Caco-2 (cell line): Measurements from ENCODE around the gene SHMT2. TPM values are rescaled to one million over a fixed set of nuclear protein-coding genes. Genes with fewer than 3 reads are reported as not detected.

Experiments
- BruUV-seq: library from RNA; stranded (reverse); fragments of 400-500 nt; replicated peaks from 2 replicates; lab custom pipeline; 2021; lab: Mats Ljungman, UMichigan
- CTCF ChIA-PET: fragments of 300-600 bp; sonication (Branson Sonifier 250); formaldehyde crosslinking; loops from one replicate; lab custom pipeline; 2022; ENCODE audit warnings: antibody characterized with exemption; lab: Charles Lee
- POLR2A ChIA-PET: fragments of 300-600 bp; sonication (Branson Sonifier 250); formaldehyde crosslinking; loops from one replicate; lab custom pipeline; 2022; ENCODE audit warnings: antibody characterized with exemption; lab: Charles Lee
- DNase-seq, 2 experiments: peaks; one replicate each; pipeline versions ENCODE4 v3.0.0 to v3.0.0-alpha.2; 2020 to 2022
- H3K27me3 ChIP-seq: replicated peaks from 2 replicates; pipeline ENCODE4 v1.6.0; 2011; ENCODE audit warnings: low read length; ENCODE audit not compliant: control insufficient read depth, insufficient read depth
- H3K36me3 ChIP-seq: 2 replicates; pipeline ENCODE4 v1.5.1; 2011; ENCODE audit warnings: low read length; ENCODE audit not compliant: control insufficient read depth, insufficient read depth
- H3K4me1 ChIP-seq: fragments of 250-450 bp; sonication (Bioruptor Pico); 2 replicates; pipeline ENCODE4 v1.5.1; 2020; ENCODE audit warnings: mild to moderate bottlenecking
- H3K4me3 ChIP-seq: 2 replicates; pipeline ENCODE4 v1.5.1; 2011; ENCODE audit warnings: low read depth, mild to moderate bottlenecking, control low read depth, low read length
- H3K9me3 ChIP-seq: fragments of 250-450 bp; sonication (Bioruptor Pico); 2 replicates; pipeline ENCODE4 v1.5.1; 2020; ENCODE audit warnings: mild to moderate bottlenecking, moderate library complexity
- H3K27ac Mint-ChIP-seq: one replicate; pipeline ENCODE4 v1.8.0; 2022; ENCODE audit warnings: mixed read lengths; ENCODE audit not compliant: unreplicated experiment
- H3K27me3 Mint-ChIP-seq: one replicate; pipeline ENCODE4 v1.8.0; 2022; ENCODE audit warnings: mixed read lengths; ENCODE audit not compliant: insufficient read depth, unreplicated experiment
- H3K36me3 Mint-ChIP-seq: one replicate; pipeline ENCODE4 v1.8.0; 2022; ENCODE audit warnings: mild to moderate bottlenecking, mixed read lengths; ENCODE audit not compliant: insufficient read depth, unreplicated experiment
- H3K4me1 Mint-ChIP-seq: one replicate; pipeline ENCODE4 v1.8.0; 2022; ENCODE audit warnings: low read depth, mixed read lengths; ENCODE audit not compliant: unreplicated experiment
- H3K4me3 Mint-ChIP-seq: one replicate; pipeline ENCODE4 v1.8.0; 2022; ENCODE audit warnings: mild to moderate bottlenecking, moderate library complexity, mixed read lengths; ENCODE audit not compliant: unreplicated experiment
- H3K9me3 Mint-ChIP-seq: one replicate; pipeline ENCODE4 v1.8.0; 2022; ENCODE audit warnings: mixed read lengths; ENCODE audit not compliant: unreplicated experiment
- intact Hi-C: fragments of 100-400 bp; cut with micrococcal nuclease; formaldehyde crosslinking; loops from one replicate; pipeline ENCODE4 v1.10.0; 2022; ENCODE audit not compliant: unreplicated experiment
- total RNA-seq: library from RNA; stranded (reverse); gene quantifications from 2 replicates; pipeline ENCODE4 v1.2.3, GENCODE V29; 2022
- TF ChIP-seq, protein P1 (sequence below), 2 experiments: fragments of 200-600 bp in 1 of 2; IDR thresholded peaks; 1 replicate in 1 of 2; 2 replicates in 1 of 2; pipeline versions ENCODE4 v1.5.1 to v1.8.0; 2011 to 2022; ENCODE audit warnings: antibody characterized with exemption in 1 of 2, control low read depth in 1 of 2, inconsistent platforms in 1 of 2, low read depth in 1 of 2, low read length in 1 of 2, mild to moderate bottlenecking in 1 of 2, moderate library complexity in 1 of 2; ENCODE audit not compliant: insufficient read depth in 1 of 2, severe bottlenecking in 1 of 2, unreplicated experiment in 1 of 2

Gene SHMT2
- total RNA-seq, 1 experiment from 2014 or later = 466 TPM

GRCh38 chr12:57208631-57209282 lies 20.8 kb upstream of the SHMT2 start:
- H3K27ac Mint-ChIP-seq = no peak overlapping the region
- no peaks in the 10 kb centered on the region for H3K9me3 ChIP-seq
- CTCF ChIA-PET = interaction anchor here (1.5 kb wide), 1 partner anchor 34 kb away, joined by 3 read pairs; no protein-coding TSS in a partner anchor
- peaks cover under 1% of the 10 kb centered on the region for H3K36me3 ChIP-seq
- no peak overlapping the region for H3K4me3 ChIP-seq
- POLR2A ChIA-PET = no interaction called here
- H3K27me3 ChIP-seq = no peaks in the 10 kb centered on the region
- H3K27me3 Mint-ChIP-seq = no peaks in the 10 kb centered on the region
- H3K4me1 Mint-ChIP-seq = no peaks in the 10 kb centered on the region
- H3K36me3 Mint-ChIP-seq = peaks cover 42% of the 10 kb centered on the region
- H3K4me1 ChIP-seq = peaks cover 4% of the 10 kb centered on the region
- DNase-seq = no peak
- no TSS peak for BruUV-seq
- intact Hi-C loops = no loop called here
- no peaks in the 10 kb centered on the region for H3K9me3 Mint-ChIP-seq
- TF ChIP-seq, protein P1, sequence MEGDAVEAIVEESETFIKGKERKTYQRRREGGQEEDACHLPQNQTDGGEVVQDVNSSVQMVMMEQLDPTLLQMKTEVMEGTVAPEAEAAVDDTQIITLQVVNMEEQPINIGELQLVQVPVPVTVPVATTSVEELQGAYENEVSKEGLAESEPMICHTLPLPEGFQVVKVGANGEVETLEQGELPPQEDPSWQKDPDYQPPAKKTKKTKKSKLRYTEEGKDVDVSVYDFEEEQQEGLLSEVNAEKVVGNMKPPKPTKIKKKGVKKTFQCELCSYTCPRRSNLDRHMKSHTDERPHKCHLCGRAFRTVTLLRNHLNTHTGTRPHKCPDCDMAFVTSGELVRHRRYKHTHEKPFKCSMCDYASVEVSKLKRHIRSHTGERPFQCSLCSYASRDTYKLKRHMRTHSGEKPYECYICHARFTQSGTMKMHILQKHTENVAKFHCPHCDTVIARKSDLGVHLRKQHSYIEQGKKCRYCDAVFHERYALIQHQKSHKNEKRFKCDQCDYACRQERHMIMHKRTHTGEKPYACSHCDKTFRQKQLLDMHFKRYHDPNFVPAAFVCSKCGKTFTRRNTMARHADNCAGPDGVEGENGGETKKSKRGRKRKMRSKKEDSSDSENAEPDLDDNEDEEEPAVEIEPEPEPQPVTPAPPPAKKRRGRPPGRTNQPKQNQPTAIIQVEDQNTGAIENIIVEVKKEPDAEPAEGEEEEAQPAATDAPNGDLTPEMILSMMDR (IDR thresholded peaks at IDR 0.05; ENCODE audit: insufficient read depth in 1 of 2, low read depth in 1 of 2, low read length in 1 of 2, severe bottlenecking in 1 of 2, unreplicated experiment in 1 of 2) = no peak
- no peak overlapping the region for H3K4me3 Mint-ChIP-seq

DNA sequence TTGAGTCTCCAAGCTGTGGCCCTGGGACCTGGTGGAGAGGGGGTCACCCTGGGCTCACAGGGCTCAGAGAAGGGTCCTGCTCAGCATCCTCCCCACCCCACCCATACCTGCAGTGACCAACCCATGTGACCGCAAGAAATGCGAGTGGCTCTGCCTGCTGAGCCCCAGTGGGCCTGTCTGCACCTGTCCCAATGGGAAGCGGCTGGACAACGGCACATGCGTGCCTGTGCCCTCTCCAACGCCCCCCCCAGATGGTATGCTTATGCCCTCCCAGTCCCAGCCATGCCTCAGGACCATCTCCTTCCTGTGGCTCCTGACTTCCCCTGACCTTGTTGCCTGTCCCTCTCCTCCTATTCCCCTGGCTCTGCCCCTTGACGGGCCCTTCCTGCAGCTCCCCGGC lies 19.6 kb upstream of the SHMT2 start:
- POLR2A ChIA-PET = no interaction called here
- no peaks in the 10 kb centered on the region; the same call in none of the 2 replicates for H3K36me3 ChIP-seq
- Mint-ChIP-seq H3K9me3 (no peaks in the 10 kb centered on the region), H3K36me3 (peaks cover 44% of the 10 kb centered on the region), H3K4me1 (peaks cover 11% of the 10 kb centered on the region), H3K27ac (no peak overlapping the region), H3K27me3 (peaks cover 3% of the 10 kb centered on the region), H3K4me3 (no peak overlapping the region)
- TF ChIP-seq, protein P1 (IDR thresholded peaks at IDR 0.05; ENCODE audit: insufficient read depth in 1 of 2, low read depth in 1 of 2, low read length in 1 of 2, severe bottlenecking in 1 of 2, unreplicated experiment in 1 of 2) = no peak
- peaks cover 10% of the 10 kb centered on the region for H3K4me1 ChIP-seq
- BruUV-seq = no TSS peak
- intact Hi-C loops = no loop called here
- CTCF ChIA-PET = no interaction called here
- no peaks in the 10 kb centered on the region for H3K9me3 ChIP-seq
- no peak overlapping the region for H3K4me3 ChIP-seq
- H3K27me3 ChIP-seq = no peaks in the 10 kb centered on the region
- DNase-seq = no peak

DNA sequence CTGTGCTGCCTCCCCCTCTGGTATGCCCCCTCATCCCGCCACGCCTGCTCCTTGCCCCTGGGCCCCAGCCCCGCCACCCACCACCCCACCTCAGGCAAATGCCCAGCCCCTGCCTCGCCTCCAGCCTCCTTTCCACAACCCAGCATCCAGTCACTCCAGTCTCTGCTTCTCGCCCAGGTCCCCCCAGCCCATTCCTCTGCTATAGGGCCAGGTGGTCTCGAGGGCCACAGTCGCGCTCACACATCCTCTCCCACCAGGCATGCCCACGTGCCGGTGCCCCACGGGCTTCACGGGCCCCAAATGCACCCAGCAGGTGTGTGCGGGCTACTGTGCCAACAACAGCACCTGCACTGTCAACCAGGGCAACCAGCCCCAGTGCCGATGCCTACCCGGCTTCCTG lies 19.1 kb upstream of the SHMT2 start:
- BruUV-seq = no TSS peak
- Mint-ChIP-seq H3K4me1 (peaks cover 15% of the 10 kb centered on the region), H3K9me3 (no peaks in the 10 kb centered on the region), H3K27ac (no peak overlapping the region), H3K36me3 (peaks cover 47% of the 10 kb centered on the region), H3K4me3 (no peak overlapping the region), H3K27me3 (peaks cover 7% of the 10 kb centered on the region)
- ChIA-PET POLR2A (no interaction called here), CTCF (no interaction called here)
- intact Hi-C loops = no loop called here
- TF ChIP-seq, protein P1 (IDR thresholded peaks at IDR 0.05; ENCODE audit: insufficient read depth in 1 of 2, low read depth in 1 of 2, low read length in 1 of 2, severe bottlenecking in 1 of 2, unreplicated experiment in 1 of 2) = no peak
- Histone ChIP-seq H3K27me3 (peaks cover 3% of the 10 kb centered on the region; the same call in 1 of the 2 replicates), H3K4me3 (no peak overlapping the region), H3K4me1 (peaks cover 12% of the 10 kb centered on the region), H3K9me3 (no peaks in the 10 kb centered on the region), H3K36me3 (no peaks in the 10 kb centered on the region; the same call in none of the 2 replicates)
- no peak for DNase-seq
